OCI-LY1 (cell line): ENCODE results near the gene RASSF10.

ENCODE experiments used
- H2AFZ ChIP-seq: fragments of 200-600 bp; sonication (generic), shearing (Covaris generic); 2 replicates; pipeline ENCODE4 v1.6.0; 2014; ENCODE audit warnings: antibody characterized with exemption, mild to moderate bottlenecking, low read length
- H3F3A ChIP-seq: fragments of 200-600 bp; sonication (generic), shearing (Covaris generic); 2 replicates; pipeline ENCODE4 v1.6.0; 2014; ENCODE audit warnings: mild to moderate bottlenecking, antibody characterized with exemption, low read length, moderate library complexity; ENCODE audit not compliant: insufficient read depth
- H3K27ac ChIP-seq: fragments of 200-600 bp; sonication (generic); 2 replicates; pipeline ENCODE4 v1.5.1; 2014; ENCODE audit warnings: low read length, mixed run types, mild to moderate bottlenecking, low read depth; ENCODE audit not compliant: poor library complexity, severe bottlenecking
- H3K27me3 ChIP-seq: fragments of 200-600 bp; sonication (generic); 2 replicates; pipeline ENCODE4 v1.6.0; 2014; ENCODE audit warnings: antibody characterized with exemption, mild to moderate bottlenecking, low read length, moderate library complexity; ENCODE audit not compliant: insufficient read depth
- H3K36me3 ChIP-seq: fragments of 200-600 bp; sonication (generic); 2 replicates; pipeline ENCODE4 v1.6.1; 2014; ENCODE audit warnings: mild to moderate bottlenecking, antibody characterized with exemption, low read length, moderate library complexity, mixed read lengths; ENCODE audit not compliant: insufficient read depth
- H3K4me1 ChIP-seq: fragments of 200-600 bp; sonication (generic); 2 replicates; pipeline ENCODE4 v1.5.1; 2014; ENCODE audit warnings: mild to moderate bottlenecking, low read length, moderate library complexity; ENCODE audit not compliant: insufficient read depth, severe bottlenecking
- H3K4me2 ChIP-seq: fragments of 200-600 bp; sonication (generic), shearing (Covaris generic); 2 replicates; pipeline ENCODE4 v1.6.1; 2014; ENCODE audit warnings: low read length
- H3K4me3 ChIP-seq: fragments of 200-600 bp; sonication (generic); 2 replicates; pipeline ENCODE4 v1.5.1; 2014; ENCODE audit warnings: low read length, low read depth, mild to moderate bottlenecking, mixed read lengths; ENCODE audit not compliant: poor library complexity, severe bottlenecking
- H3K79me2 ChIP-seq: fragments of 200-600 bp; shearing (Covaris generic); 2 replicates; pipeline ENCODE4 v1.6.1; 2016; ENCODE audit warnings: mixed run types, low read length, mixed read lengths; ENCODE audit not compliant: insufficient read depth
- H3K9ac ChIP-seq: fragments of 200-600 bp; sonication (generic), shearing (Covaris generic); 2 replicates; pipeline ENCODE4 v1.6.1; 2014; ENCODE audit warnings: mild to moderate bottlenecking, low read length, mixed read lengths
- H3K9me2 ChIP-seq: fragments of 200-600 bp; sonication (generic), shearing (Covaris generic); 2 replicates; pipeline ENCODE4 v1.6.1; 2014; ENCODE audit warnings: low read depth, mild to moderate bottlenecking, low read length, mixed read lengths
- H3K9me3 ChIP-seq: fragments of 200-600 bp; shearing (Covaris generic); 2 replicates; pipeline ENCODE4 v1.6.1; 2014; ENCODE audit warnings: low read length, mixed read lengths
- H4K20me1 ChIP-seq: fragments of 200-600 bp; sonication (generic), shearing (Covaris generic); 2 replicates; pipeline ENCODE4 v1.6.0; 2016; ENCODE audit warnings: mild to moderate bottlenecking, low read length; ENCODE audit not compliant: insufficient read depth
- EZH2 ChIP-seq: fragments of 200-600 bp; sonication (generic), shearing (Covaris generic); IDR thresholded peaks from 2 replicates; pipeline ENCODE4 v1.8.0; 2017; ENCODE audit warnings: borderline replicate concordance, mixed run types, mild to moderate bottlenecking, antibody characterized with exemption, low read length, moderate library complexity, mixed read lengths
- TF ChIP-seq, protein P1 (sequence below): fragments of 200-600 bp; sonication (generic), shearing (Covaris generic); IDR thresholded peaks from 2 replicates; pipeline ENCODE4 v1.5.1; 2017; ENCODE audit warnings: mild to moderate bottlenecking, antibody characterized with exemption, low read length, moderate library complexity, mixed read lengths

The RASSF10 gene

DNA sequence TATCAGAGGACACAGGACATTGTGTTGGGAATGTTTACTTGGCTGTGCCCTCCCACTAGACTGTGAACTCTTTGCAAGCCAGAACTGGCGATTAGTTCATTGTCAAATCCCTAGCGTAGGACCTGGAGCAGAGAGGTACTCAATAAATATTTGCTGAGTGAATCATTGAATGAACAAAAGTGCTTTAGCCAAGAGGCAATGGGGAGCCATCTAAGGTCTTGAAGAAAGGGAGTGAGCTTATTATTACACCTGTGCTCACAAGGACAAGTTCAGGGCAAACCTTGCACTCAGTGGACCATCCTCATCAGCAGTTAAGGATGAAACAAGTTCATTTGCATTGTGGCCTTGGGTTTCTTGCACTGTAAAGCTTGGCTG is 1.1 kb upstream of the RASSF10 start:
- Histone ChIP-seq H2AFZ (no peak overlapping the region), H3K79me2 (no peaks in the 10 kb centered on the region)

DNA sequence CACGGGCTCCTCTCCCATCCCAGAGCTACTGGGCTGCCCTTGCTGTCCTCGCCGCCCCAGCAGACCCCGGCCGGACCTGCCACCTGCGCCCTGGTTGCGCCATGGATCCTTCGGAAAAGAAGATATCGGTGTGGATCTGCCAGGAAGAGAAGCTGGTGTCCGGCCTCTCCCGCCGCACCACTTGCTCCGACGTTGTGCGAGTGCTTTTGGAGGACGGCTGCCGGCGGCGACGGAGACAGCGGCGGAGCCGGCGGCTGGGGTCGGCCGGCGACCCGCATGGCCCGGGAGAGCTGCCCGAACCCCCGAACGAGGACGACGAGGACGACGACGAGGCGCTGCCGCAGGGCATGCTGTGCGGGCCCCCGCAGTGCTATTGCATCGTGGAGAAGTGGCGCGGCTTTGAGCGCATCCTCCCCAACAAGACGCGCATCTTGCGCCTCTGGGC is 382 bp downstream of the RASSF10 start:
- H3K4me3 ChIP-seq = no peak overlapping the region
- no peaks in the 10 kb centered on the region for H4K20me1 ChIP-seq
- no peak overlapping the region for H3K9ac ChIP-seq
- no peaks in the 10 kb centered on the region for H3K27me3 ChIP-seq
- H3K4me2 ChIP-seq = no peak overlapping the region
- H2AFZ ChIP-seq = no peak overlapping the region
- TF ChIP-seq, protein P1, sequence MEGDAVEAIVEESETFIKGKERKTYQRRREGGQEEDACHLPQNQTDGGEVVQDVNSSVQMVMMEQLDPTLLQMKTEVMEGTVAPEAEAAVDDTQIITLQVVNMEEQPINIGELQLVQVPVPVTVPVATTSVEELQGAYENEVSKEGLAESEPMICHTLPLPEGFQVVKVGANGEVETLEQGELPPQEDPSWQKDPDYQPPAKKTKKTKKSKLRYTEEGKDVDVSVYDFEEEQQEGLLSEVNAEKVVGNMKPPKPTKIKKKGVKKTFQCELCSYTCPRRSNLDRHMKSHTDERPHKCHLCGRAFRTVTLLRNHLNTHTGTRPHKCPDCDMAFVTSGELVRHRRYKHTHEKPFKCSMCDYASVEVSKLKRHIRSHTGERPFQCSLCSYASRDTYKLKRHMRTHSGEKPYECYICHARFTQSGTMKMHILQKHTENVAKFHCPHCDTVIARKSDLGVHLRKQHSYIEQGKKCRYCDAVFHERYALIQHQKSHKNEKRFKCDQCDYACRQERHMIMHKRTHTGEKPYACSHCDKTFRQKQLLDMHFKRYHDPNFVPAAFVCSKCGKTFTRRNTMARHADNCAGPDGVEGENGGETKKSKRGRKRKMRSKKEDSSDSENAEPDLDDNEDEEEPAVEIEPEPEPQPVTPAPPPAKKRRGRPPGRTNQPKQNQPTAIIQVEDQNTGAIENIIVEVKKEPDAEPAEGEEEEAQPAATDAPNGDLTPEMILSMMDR = no peak
- no peak overlapping the region for H3K27ac ChIP-seq
- no peaks in the 10 kb centered on the region for H3K79me2 ChIP-seq
- no peaks in the 10 kb centered on the region for H3K4me1 ChIP-seq
- H3K36me3 ChIP-seq = no peaks in the 10 kb centered on the region
- H3F3A ChIP-seq = no peaks in the 10 kb centered on the region
- no peaks in the 10 kb centered on the region for H3K9me3 ChIP-seq
- no peaks in the 10 kb centered on the region for H3K9me2 ChIP-seq

More for the DNA sequence above, 1.1 kb upstream of the RASSF10 start:
- Histone ChIP-seq H3K27ac (no peak overlapping the region), H3K9me3 (no peaks in the 10 kb centered on the region), H3K27me3 (no peaks in the 10 kb centered on the region), H3F3A (no peaks in the 10 kb centered on the region), H3K36me3 (no peaks in the 10 kb centered on the region), H3K9ac (no peak overlapping the region), H3K9me2 (no peaks in the 10 kb centered on the region), H3K4me2 (no peak overlapping the region), H3K4me3 (no peak overlapping the region), H3K4me1 (no peaks in the 10 kb centered on the region), H4K20me1 (no peaks in the 10 kb centered on the region)
- TF ChIP-seq, protein P1 = no peak
- no peak for TF ChIP-seq EZH2

DNA sequence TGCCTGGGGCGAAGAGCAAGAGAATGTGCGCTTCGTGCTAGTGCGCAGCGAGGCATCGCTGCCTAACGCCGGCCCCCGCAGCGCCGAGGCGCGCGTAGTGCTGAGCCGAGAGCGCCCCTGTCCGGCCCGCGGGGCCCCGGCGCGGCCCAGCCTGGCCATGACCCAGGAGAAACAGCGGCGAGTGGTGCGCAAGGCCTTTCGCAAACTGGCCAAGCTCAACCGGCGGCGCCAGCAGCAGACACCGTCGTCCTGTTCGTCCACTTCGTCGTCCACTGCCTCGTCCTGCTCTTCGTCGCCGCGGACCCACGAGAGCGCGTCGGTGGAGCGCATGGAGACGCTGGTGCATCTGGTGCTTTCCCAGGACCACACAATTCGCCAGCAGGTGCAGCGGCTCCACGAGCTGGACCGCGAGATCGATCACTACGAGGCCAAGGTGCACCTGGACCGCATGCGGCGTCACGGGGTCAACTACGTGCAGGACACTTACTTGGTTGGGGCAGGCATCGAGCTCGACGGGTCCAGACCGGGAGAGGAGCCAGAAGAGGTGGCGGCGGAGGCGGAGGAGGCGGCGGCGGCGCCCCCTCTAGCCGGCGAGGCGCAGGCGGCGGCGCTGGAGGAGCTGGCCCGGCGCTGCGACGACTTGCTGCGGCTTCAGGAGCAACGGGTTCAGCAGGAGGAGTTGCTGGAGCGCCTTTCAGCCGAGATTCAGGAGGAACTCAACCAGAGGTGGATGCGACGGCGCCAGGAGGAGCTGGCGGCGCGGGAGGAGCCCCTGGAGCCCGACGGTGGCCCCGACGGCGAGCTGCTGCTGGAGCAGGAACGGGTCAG is 1.0 kb downstream of the RASSF10 start:
- H3K79me2 ChIP-seq = no peaks in the 10 kb centered on the region
- no peaks in the 10 kb centered on the region for H3K36me3 ChIP-seq
- H3K4me3 ChIP-seq = no peak overlapping the region
- no peak overlapping the region for H3K4me2 ChIP-seq
- H3K27ac ChIP-seq = no peak overlapping the region
- H4K20me1 ChIP-seq = no peaks in the 10 kb centered on the region
- no peaks in the 10 kb centered on the region for H3K9me2 ChIP-seq
- no peaks in the 10 kb centered on the region for H3F3A ChIP-seq
- H3K9ac ChIP-seq = no peak overlapping the region
- H3K9me3 ChIP-seq = no peaks in the 10 kb centered on the region
- TF ChIP-seq EZH2 = no peak
- TF ChIP-seq, protein P1 = no peak
- H3K27me3 ChIP-seq = no peaks in the 10 kb centered on the region
- no peak overlapping the region for H2AFZ ChIP-seq
- no peaks in the 10 kb centered on the region for H3K4me1 ChIP-seq
